Measurements from ENCODE around the gene KIF1A.
"Not testable (repeated sequence)": the region's sequence is repeated elsewhere in the genome, so short reads cannot be mapped to it uniquely, and the experiment has no call there.

- not testable (repeated sequence) for TF ChIP-seq POLR2AphosphoS5, POLR2A, EP300 (IDR thresholded peaks at IDR 0.05)
- TF ChIP-seq, protein P1, sequence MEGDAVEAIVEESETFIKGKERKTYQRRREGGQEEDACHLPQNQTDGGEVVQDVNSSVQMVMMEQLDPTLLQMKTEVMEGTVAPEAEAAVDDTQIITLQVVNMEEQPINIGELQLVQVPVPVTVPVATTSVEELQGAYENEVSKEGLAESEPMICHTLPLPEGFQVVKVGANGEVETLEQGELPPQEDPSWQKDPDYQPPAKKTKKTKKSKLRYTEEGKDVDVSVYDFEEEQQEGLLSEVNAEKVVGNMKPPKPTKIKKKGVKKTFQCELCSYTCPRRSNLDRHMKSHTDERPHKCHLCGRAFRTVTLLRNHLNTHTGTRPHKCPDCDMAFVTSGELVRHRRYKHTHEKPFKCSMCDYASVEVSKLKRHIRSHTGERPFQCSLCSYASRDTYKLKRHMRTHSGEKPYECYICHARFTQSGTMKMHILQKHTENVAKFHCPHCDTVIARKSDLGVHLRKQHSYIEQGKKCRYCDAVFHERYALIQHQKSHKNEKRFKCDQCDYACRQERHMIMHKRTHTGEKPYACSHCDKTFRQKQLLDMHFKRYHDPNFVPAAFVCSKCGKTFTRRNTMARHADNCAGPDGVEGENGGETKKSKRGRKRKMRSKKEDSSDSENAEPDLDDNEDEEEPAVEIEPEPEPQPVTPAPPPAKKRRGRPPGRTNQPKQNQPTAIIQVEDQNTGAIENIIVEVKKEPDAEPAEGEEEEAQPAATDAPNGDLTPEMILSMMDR (IDR thresholded peaks at IDR 0.05), result not testable (repeated sequence)
Measured at GRCh38 chr2:240682431-240683224, 137.4 kb downstream of the KIF1A start, which contains the start of gene AQP12B.

All from suprapubic skin (tissue), 4 donors.